ENCODE data around the gene GALNT6.

Gene GALNT6

DNA sequence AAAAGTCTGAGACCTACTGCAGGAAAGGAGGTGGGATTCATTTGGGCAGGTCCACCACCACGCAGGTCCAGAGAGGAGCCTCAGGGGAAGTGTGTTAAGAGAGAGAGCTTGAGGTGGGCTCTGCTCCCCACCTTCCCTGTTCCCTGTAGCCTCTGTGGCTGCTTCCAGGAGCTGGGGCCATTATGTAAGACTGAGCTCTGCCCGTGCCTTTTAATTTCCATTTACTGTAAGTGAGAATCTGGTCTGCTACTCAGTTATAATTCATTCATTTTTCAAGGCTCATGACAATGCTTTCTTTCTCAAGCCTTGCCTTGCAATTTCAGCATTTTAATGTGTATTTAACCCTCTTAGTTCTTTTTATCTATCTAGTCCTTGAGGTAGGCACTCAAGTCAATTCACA, 41.7 kb upstream of the GALNT6 start:
- Histone ChIP-seq H3K9me3 (ENCODE audit: severe bottlenecking) (no peaks in the 10 kb centered on the region), H3K4me1 (ENCODE audit: insufficient read depth, poor library complexity, severe bottlenecking) (no peaks in the 10 kb centered on the region), H3K36me3 (ENCODE audit: low read depth) (no peaks in the 10 kb centered on the region), H3K4me3 (ENCODE audit: severe bottlenecking) (no peak overlapping the region), H3K27ac (ENCODE audit: poor library complexity, severe bottlenecking) (no peak overlapping the region), H3K27me3 (ENCODE audit: insufficient read depth, poor library complexity, severe bottlenecking) (peaks cover 5% of the 10 kb centered on the region)
- no peak for ATAC-seq (ENCODE audit: low read depth)
- TF ChIP-seq, protein P1, sequence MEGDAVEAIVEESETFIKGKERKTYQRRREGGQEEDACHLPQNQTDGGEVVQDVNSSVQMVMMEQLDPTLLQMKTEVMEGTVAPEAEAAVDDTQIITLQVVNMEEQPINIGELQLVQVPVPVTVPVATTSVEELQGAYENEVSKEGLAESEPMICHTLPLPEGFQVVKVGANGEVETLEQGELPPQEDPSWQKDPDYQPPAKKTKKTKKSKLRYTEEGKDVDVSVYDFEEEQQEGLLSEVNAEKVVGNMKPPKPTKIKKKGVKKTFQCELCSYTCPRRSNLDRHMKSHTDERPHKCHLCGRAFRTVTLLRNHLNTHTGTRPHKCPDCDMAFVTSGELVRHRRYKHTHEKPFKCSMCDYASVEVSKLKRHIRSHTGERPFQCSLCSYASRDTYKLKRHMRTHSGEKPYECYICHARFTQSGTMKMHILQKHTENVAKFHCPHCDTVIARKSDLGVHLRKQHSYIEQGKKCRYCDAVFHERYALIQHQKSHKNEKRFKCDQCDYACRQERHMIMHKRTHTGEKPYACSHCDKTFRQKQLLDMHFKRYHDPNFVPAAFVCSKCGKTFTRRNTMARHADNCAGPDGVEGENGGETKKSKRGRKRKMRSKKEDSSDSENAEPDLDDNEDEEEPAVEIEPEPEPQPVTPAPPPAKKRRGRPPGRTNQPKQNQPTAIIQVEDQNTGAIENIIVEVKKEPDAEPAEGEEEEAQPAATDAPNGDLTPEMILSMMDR (IDR thresholded peaks at IDR 0.05; ENCODE audit: poor library complexity, severe bottlenecking), result no peak
- no peak for DNase-seq (ENCODE audit: low spot score)

DNA sequence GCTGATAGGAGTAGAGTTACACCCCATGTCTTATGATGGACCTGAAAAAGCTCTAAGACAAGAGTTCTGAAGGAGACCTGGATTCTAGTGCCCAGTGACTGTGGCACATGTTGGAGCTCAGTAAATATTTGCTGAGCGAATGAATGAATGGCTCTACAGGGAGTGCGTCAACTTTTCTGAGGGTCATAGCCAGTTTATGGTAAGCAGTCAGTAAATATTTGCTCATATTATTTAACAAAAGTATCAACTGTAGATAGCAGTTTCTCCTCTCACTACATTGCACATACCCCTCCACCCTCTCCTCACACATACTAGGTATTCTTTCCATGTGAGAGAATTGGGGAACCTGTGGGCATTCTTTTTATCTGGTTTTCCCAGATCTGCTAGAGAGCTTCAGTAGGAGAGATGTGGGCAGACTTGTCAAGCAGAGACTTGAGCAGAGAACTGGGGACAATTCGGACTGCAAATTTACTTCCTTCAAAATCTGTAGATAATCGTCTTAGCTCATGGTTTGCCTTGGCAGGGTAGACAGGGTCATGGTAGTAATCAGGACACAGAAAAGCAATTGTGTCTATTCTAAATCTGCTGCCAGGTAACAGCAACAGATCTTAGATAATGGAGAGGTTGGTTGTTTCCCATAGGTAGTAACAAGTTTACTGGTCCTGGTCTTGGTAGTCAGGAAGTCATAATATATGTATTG, 39.1 kb upstream of the GALNT6 start:
- TF ChIP-seq, protein P1 (IDR thresholded peaks at IDR 0.05; ENCODE audit: poor library complexity, severe bottlenecking), result no peak
- Histone ChIP-seq H3K27me3 (ENCODE audit: insufficient read depth, poor library complexity, severe bottlenecking) (peaks cover 5% of the 10 kb centered on the region), H3K4me3 (ENCODE audit: severe bottlenecking) (no peak overlapping the region), H3K9me3 (ENCODE audit: severe bottlenecking) (no peaks in the 10 kb centered on the region), H3K36me3 (ENCODE audit: low read depth) (no peaks in the 10 kb centered on the region), H3K27ac (ENCODE audit: poor library complexity, severe bottlenecking) (no peak overlapping the region), H3K4me1 (ENCODE audit: insufficient read depth, poor library complexity, severe bottlenecking) (no peaks in the 10 kb centered on the region)
- no peak for ATAC-seq (ENCODE audit: low read depth)
- DNase-seq (ENCODE audit: low spot score), result no peak

DNA sequence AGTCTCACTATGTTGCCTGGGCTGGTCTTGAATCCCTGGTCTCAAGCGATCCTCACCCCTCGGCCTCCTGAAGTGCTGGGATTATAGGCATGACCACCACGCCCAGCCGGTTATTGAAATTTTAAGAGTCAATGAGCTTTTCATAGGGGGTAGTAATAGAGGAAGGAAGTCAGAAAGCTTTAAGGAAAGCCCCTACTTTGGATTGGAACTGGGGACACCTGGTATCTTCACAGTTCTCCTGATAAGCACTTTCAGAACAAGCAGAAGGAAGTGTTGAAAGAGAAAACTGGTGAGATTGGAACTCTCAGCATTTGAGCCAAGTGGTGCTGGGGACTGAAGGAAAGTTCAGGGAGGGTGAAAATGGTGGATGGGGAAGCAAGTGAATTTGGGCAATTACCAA, 38.5 kb upstream of the GALNT6 start:
- no peaks in the 10 kb centered on the region for H3K4me1 ChIP-seq (ENCODE audit: insufficient read depth, poor library complexity, severe bottlenecking)
- peaks cover 3% of the 10 kb centered on the region for H3K27me3 ChIP-seq (ENCODE audit: insufficient read depth, poor library complexity, severe bottlenecking)
- H3K9me3 ChIP-seq (ENCODE audit: severe bottlenecking), result no peaks in the 10 kb centered on the region
- ATAC-seq (ENCODE audit: low read depth) (no peak), DNase-seq (ENCODE audit: low spot score) (no peak)
- H3K4me3 ChIP-seq (ENCODE audit: severe bottlenecking), result no peak overlapping the region
- no peaks in the 10 kb centered on the region for H3K36me3 ChIP-seq (ENCODE audit: low read depth)
- TF ChIP-seq, protein P1 (IDR thresholded peaks at IDR 0.05; ENCODE audit: poor library complexity, severe bottlenecking), result no peak
- H3K27ac ChIP-seq (ENCODE audit: poor library complexity, severe bottlenecking), result no peak overlapping the region

DNA sequence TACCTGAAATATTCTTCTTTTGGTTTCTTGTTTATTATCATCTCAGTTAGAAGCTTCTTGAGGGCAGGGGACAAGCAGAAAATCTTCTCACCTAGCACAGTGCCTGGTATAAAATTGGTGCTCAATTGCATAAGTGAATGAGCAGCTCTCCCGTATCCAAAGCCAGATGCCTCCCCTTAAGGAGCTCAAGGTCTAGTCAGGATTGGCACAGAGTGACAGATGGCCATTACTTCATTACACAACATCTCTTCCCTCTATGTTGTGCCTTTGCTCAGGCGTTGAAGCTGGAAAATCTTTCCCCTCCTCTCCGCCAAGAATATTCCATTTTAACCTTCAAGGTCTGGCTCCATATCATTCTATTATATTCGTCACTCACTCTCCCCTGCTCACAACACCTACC, 37.0 kb upstream of the GALNT6 start:
- ATAC-seq (ENCODE audit: low read depth), result no peak
- TF ChIP-seq, protein P1 (IDR thresholded peaks at IDR 0.05; ENCODE audit: poor library complexity, severe bottlenecking), result no peak

More for the DNA sequence above, 37.0 kb upstream of the GALNT6 start:
- Histone ChIP-seq H3K27me3 (ENCODE audit: insufficient read depth, poor library complexity, severe bottlenecking) (no peaks in the 10 kb centered on the region), H3K27ac (ENCODE audit: poor library complexity, severe bottlenecking) (no peak overlapping the region), H3K36me3 (ENCODE audit: low read depth) (no peaks in the 10 kb centered on the region), H3K9me3 (ENCODE audit: severe bottlenecking) (no peaks in the 10 kb centered on the region), H3K4me1 (ENCODE audit: insufficient read depth, poor library complexity, severe bottlenecking) (no peaks in the 10 kb centered on the region), H3K4me3 (ENCODE audit: severe bottlenecking) (no peak overlapping the region)
- DNase-seq (ENCODE audit: low spot score), result no peak
